PC-9 (cell line): Measurements from ENCODE around the gene TMEM132E. TPM values are rescaled to one million over a fixed set of nuclear protein-coding genes. Genes with fewer than 3 reads are reported as not detected.

Experiments
- BruUV-seq: library from RNA; stranded (reverse); fragments of 400-500 nt; replicated peaks from 2 replicates; lab custom pipeline; 2021; lab: Mats Ljungman, UMichigan
- CTCF ChIA-PET: fragments of 300-600 bp; sonication (Branson Sonifier 250); formaldehyde crosslinking; loops from one replicate; lab custom pipeline; 2022; ENCODE audit warnings: antibody characterized with exemption; lab: Charles Lee
- POLR2A ChIA-PET: fragments of 300-600 bp; sonication (Branson Sonifier 250); formaldehyde crosslinking; loops from one replicate; lab custom pipeline; 2022; ENCODE audit warnings: antibody characterized with exemption; ENCODE audit not compliant: unreplicated experiment; lab: Charles Lee
- DNase-seq, 2 experiments: peaks; one replicate each; pipeline versions ENCODE4 v3.0.0 to v3.0.0-alpha.2; 2015 to 2022; ENCODE audit warnings: mixed read lengths in 1 of 2
- H2AFZ ChIP-seq: fragments of 200-600 bp; sonication (generic); 2 replicates; pipeline ENCODE4 v1.8.1; 2017; ENCODE audit warnings: antibody characterized with exemption
- H3F3A ChIP-seq: fragments of 200-600 bp; sonication (generic); 2 replicates; pipeline ENCODE4 v1.8.1; 2017; ENCODE audit warnings: antibody characterized with exemption, mild to moderate bottlenecking, low read depth; ENCODE audit not compliant: insufficient read depth
- H3K27ac ChIP-seq: fragments of 200-600 bp; sonication (generic); 2 replicates; pipeline ENCODE4 v1.6.1; 2016; ENCODE audit warnings: mixed run types
- H3K27me3 ChIP-seq: fragments of 200-600 bp; sonication (generic); 2 replicates; pipeline ENCODE4 v1.6.1; 2016; ENCODE audit warnings: low read depth, mixed run types; ENCODE audit not compliant: insufficient read depth
- H3K36me3 ChIP-seq: fragments of 200-600 bp; sonication (generic); 2 replicates; pipeline ENCODE4 v1.6.1; 2016; ENCODE audit warnings: low read depth, mixed run types
- H3K4me1 ChIP-seq: fragments of 200-600 bp; sonication (generic); replicated peaks from 2 replicates; pipeline ENCODE4 v1.6.1; 2016; ENCODE audit warnings: mixed run types; ENCODE audit not compliant: insufficient read depth
- H3K4me2 ChIP-seq: fragments of 200-600 bp; sonication (generic); 2 replicates; pipeline ENCODE4 v1.6.1; 2017; ENCODE audit warnings: mixed run types
- H3K4me3 ChIP-seq: fragments of 200-600 bp; sonication (generic); 2 replicates; pipeline ENCODE4 v1.6.1; 2016; ENCODE audit warnings: mixed run types
- H3K79me2 ChIP-seq: fragments of 200-600 bp; sonication (generic); 2 replicates; pipeline ENCODE4 v1.6.1; 2017; ENCODE audit warnings: low read depth, mixed run types
- H3K9me2 ChIP-seq: fragments of 200-600 bp; sonication (generic); 2 replicates; pipeline ENCODE4 v1.8.1; 2017; ENCODE audit warnings: mild to moderate bottlenecking; ENCODE audit not compliant: insufficient read depth
- H3K9me3 ChIP-seq: fragments of 200-600 bp; sonication (generic); 2 replicates; pipeline ENCODE4 v1.8.1; 2016; ENCODE audit warnings: low read depth; ENCODE audit not compliant: insufficient read depth
- H4K20me1 ChIP-seq: fragments of 200-600 bp; sonication (generic); 2 replicates; pipeline ENCODE4 v1.8.1; 2017; ENCODE audit not compliant: insufficient read depth
- EZH2 ChIP-seq: fragments of 200-600 bp; sonication (generic); IDR thresholded peaks from 2 replicates; pipeline ENCODE4 v1.8.0; 2017; ENCODE audit warnings: antibody characterized with exemption, low read depth
- intact Hi-C: fragments of 100-400 bp; cut with micrococcal nuclease; formaldehyde crosslinking; loops from one replicate; pipeline ENCODE4 v1.10.0; 2022; ENCODE audit not compliant: unreplicated experiment
- total RNA-seq: library from RNA; stranded (reverse); gene quantifications from 2 replicates; pipeline ENCODE4 v1.2.3, GENCODE V29; 2021
- TF ChIP-seq, protein P1 (sequence below): fragments of 200-600 bp; sonication (generic); conservative IDR thresholded peaks from 2 replicates; pipeline ENCODE4 v1.6.1; 2017; ENCODE audit warnings: mixed run types, antibody characterized with exemption, mild to moderate bottlenecking, moderate library complexity

TMEM132E gene
- total RNA-seq, 1 experiment from 2014 or later: not detected

- H3K27me3 ChIP-seq: peaks cover 97% of the 10 kb centered on the region
- no peaks in the 10 kb centered on the region for H3K36me3 ChIP-seq
- TF ChIP-seq, protein P1, sequence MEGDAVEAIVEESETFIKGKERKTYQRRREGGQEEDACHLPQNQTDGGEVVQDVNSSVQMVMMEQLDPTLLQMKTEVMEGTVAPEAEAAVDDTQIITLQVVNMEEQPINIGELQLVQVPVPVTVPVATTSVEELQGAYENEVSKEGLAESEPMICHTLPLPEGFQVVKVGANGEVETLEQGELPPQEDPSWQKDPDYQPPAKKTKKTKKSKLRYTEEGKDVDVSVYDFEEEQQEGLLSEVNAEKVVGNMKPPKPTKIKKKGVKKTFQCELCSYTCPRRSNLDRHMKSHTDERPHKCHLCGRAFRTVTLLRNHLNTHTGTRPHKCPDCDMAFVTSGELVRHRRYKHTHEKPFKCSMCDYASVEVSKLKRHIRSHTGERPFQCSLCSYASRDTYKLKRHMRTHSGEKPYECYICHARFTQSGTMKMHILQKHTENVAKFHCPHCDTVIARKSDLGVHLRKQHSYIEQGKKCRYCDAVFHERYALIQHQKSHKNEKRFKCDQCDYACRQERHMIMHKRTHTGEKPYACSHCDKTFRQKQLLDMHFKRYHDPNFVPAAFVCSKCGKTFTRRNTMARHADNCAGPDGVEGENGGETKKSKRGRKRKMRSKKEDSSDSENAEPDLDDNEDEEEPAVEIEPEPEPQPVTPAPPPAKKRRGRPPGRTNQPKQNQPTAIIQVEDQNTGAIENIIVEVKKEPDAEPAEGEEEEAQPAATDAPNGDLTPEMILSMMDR: no peak
- no peak for TF ChIP-seq EZH2
- intact Hi-C loops: no loop called here
- POLR2A ChIA-PET: no interaction called here
- no peak overlapping the region for H3K27ac ChIP-seq
- no peak overlapping the region for H2AFZ ChIP-seq
- no peaks in the 10 kb centered on the region for H3K9me2 ChIP-seq
- no peak overlapping the region for H3K4me3 ChIP-seq
- BruUV-seq: no TSS peak
- no peak for DNase-seq
- no peaks in the 10 kb centered on the region for H4K20me1 ChIP-seq
- no peaks in the 10 kb centered on the region for H3K4me1 ChIP-seq
- no peaks in the 10 kb centered on the region for H3F3A ChIP-seq
- no peaks in the 10 kb centered on the region for H3K9me3 ChIP-seq
- H3K79me2 ChIP-seq: no peaks in the 10 kb centered on the region
- CTCF ChIA-PET: no interaction called here
- no peak overlapping the region for H3K4me2 ChIP-seq
These were observed 68.1 kb downstream of the TMEM132E start for GRCh38 chr17:34647511-34647910.

- H3F3A ChIP-seq: no peaks in the 10 kb centered on the region
- H3K4me1 ChIP-seq: no peaks in the 10 kb centered on the region
- peaks cover 81% of the 10 kb centered on the region for H3K27me3 ChIP-seq
- BruUV-seq: no TSS peak
- H3K79me2 ChIP-seq: no peaks in the 10 kb centered on the region
- H3K4me3 ChIP-seq: no peak overlapping the region
- H3K27ac ChIP-seq: no peak overlapping the region
- no peak overlapping the region for H3K4me2 ChIP-seq
- H4K20me1 ChIP-seq: no peaks in the 10 kb centered on the region
- TF ChIP-seq, protein P1: no peak
- TF ChIP-seq EZH2: no peak
- CTCF ChIA-PET: no interaction called here
- H3K9me2 ChIP-seq: no peaks in the 10 kb centered on the region
- POLR2A ChIA-PET: no interaction called here
- no peaks in the 10 kb centered on the region for H3K36me3 ChIP-seq
- DNase-seq: no peak
- intact Hi-C loops: no loop called here
- no peaks in the 10 kb centered on the region for H3K9me3 ChIP-seq
- H2AFZ ChIP-seq: no peak overlapping the region
These were observed 70.8 kb downstream of the TMEM132E start for GRCh38 chr17:34650051-34650750.

- Histone ChIP-seq H3K27ac (no peak overlapping the region), H3K4me1 (no peaks in the 10 kb centered on the region), H3K4me2 (no peak overlapping the region), H3K4me3 (no peak overlapping the region), H3F3A (no peaks in the 10 kb centered on the region), H4K20me1 (no peaks in the 10 kb centered on the region), H2AFZ (no peak overlapping the region), H3K9me2 (no peaks in the 10 kb centered on the region), H3K36me3 (no peaks in the 10 kb centered on the region), H3K79me2 (no peaks in the 10 kb centered on the region), H3K27me3 (peaks cover 69% of the 10 kb centered on the region), H3K9me3 (no peaks in the 10 kb centered on the region)
- ChIA-PET POLR2A (no interaction called here), CTCF (no interaction called here)
- no peak for TF ChIP-seq EZH2
- TF ChIP-seq, protein P1: no peak
- BruUV-seq: no TSS peak
- intact Hi-C loops: no loop called here
- DNase-seq: no peak
These were observed 72.0 kb downstream of the TMEM132E start for GRCh38 chr17:34651402-34651811.
